ENCODE data around the gene IL31RA.

DNA sequence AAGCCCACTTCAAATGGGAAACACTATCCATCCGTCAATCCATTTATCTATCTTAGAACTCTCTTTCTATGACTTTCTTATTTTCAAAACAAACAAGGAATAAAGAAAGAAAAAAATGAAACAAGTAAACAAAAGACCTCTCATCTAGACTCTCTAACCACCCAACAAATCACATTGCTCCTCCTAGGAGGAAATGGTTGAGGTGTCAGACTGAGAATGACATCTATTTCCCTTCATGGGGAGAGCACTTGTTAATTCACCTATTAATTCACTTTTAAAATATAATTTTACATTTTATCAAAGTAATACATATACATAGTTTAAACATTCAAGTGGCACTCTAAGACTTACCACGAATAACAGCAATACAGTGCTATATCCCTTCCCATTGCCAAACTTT, 2.4 kb upstream of the IL31RA start:
- TF ChIP-seq, protein P1, sequence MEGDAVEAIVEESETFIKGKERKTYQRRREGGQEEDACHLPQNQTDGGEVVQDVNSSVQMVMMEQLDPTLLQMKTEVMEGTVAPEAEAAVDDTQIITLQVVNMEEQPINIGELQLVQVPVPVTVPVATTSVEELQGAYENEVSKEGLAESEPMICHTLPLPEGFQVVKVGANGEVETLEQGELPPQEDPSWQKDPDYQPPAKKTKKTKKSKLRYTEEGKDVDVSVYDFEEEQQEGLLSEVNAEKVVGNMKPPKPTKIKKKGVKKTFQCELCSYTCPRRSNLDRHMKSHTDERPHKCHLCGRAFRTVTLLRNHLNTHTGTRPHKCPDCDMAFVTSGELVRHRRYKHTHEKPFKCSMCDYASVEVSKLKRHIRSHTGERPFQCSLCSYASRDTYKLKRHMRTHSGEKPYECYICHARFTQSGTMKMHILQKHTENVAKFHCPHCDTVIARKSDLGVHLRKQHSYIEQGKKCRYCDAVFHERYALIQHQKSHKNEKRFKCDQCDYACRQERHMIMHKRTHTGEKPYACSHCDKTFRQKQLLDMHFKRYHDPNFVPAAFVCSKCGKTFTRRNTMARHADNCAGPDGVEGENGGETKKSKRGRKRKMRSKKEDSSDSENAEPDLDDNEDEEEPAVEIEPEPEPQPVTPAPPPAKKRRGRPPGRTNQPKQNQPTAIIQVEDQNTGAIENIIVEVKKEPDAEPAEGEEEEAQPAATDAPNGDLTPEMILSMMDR (IDR thresholded peaks at IDR 0.05; ENCODE audit: low read depth, low read length, poor library complexity, severe bottlenecking), result no peak
- TF ChIP-seq EZH2phosphoT487 (IDR thresholded peaks at IDR 0.05; ENCODE audit: borderline replicate concordance, low read length), result no peak
